ENCODE results near the gene HAGH. TPM values are rescaled to one million over a fixed set of nuclear protein-coding genes. Genes with fewer than 3 reads are reported as not detected.

HAGH gene
- total and polyA plus RNA-seq, 8 donors = 26.6 to 63.7 (median 37.4) TPM

- TF ChIP-seq, protein P1, sequence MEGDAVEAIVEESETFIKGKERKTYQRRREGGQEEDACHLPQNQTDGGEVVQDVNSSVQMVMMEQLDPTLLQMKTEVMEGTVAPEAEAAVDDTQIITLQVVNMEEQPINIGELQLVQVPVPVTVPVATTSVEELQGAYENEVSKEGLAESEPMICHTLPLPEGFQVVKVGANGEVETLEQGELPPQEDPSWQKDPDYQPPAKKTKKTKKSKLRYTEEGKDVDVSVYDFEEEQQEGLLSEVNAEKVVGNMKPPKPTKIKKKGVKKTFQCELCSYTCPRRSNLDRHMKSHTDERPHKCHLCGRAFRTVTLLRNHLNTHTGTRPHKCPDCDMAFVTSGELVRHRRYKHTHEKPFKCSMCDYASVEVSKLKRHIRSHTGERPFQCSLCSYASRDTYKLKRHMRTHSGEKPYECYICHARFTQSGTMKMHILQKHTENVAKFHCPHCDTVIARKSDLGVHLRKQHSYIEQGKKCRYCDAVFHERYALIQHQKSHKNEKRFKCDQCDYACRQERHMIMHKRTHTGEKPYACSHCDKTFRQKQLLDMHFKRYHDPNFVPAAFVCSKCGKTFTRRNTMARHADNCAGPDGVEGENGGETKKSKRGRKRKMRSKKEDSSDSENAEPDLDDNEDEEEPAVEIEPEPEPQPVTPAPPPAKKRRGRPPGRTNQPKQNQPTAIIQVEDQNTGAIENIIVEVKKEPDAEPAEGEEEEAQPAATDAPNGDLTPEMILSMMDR (IDR thresholded peaks at IDR 0.05) = no peak
- Histone ChIP-seq H3K27ac (no peak overlapping the region), H3K9me3 (no peaks in the 10 kb centered on the region), H3K27me3 (no peaks in the 10 kb centered on the region), H3K36me3 (peaks cover 0 to 25% (median 10%) of the 10 kb centered on the region in 3 donors), H3K4me1 (peaks cover 18 to 21% (median 20%) of the 10 kb centered on the region in 3 donors), H3K4me3 (no peak overlapping the region)
- DNase-seq (peak in 3 of 6 donors; percentile 11 to 39 (median 32)), FAIRE-seq (no peak), ATAC-seq (no peak)
- intact Hi-C loops (cut with DNase I) = no loop called here
- 92 to 95% methylated on average over 22 of the region's 22 CpGs for WGBS, 2 donors
These were observed 49.6 kb downstream of the HAGH start for GRCh38 chr16:1776991-1777374.

GRCh38 chr16:1776672-1776955 is 50.0 kb downstream of the HAGH start:
- FAIRE-seq (no peak), ATAC-seq (no peak), DNase-seq (no peak)
- intact Hi-C loops (cut with DNase I) = no loop called here
- Histone ChIP-seq H3K27ac (no peak overlapping the region), H3K27me3 (no peaks in the 10 kb centered on the region), H3K9me3 (no peaks in the 10 kb centered on the region), H3K4me1 (peaks cover 17 to 21% (median 20%) of the 10 kb centered on the region in 3 donors), H3K36me3 (peaks cover 0 to 25% (median 10%) of the 10 kb centered on the region in 3 donors), H3K4me3 (no peak overlapping the region)
- TF ChIP-seq, protein P1 (IDR thresholded peaks at IDR 0.05) = no peak
- WGBS, 2 donors = 85 to 87% methylated on average over 13 of the region's 13 CpGs

- intact Hi-C loops (cut with DNase I) = no loop called here
- DNase-seq (peak in 3 of 6 donors; percentile 28 to 79 (median 49)), ATAC-seq (no peak), FAIRE-seq (no peak)
- Histone ChIP-seq H3K27me3 (no peaks in the 10 kb centered on the region), H3K4me3 (no peak overlapping the region), H3K4me1 (peaks cover 11 to 19% (median 17%) of the 10 kb centered on the region in 3 donors), H3K36me3 (peaks cover 0 to 25% (median 10%) of the 10 kb centered on the region in 3 donors), H3K27ac (no peak overlapping the region), H3K9me3 (no peaks in the 10 kb centered on the region)
- TF ChIP-seq, protein P1 (IDR thresholded peaks at IDR 0.05) = no peak
- 82 to 84% methylated on average over 24 to 28 of the region's 28 CpGs for WGBS, 2 donors
These were observed 50.6 kb downstream of the HAGH start for GRCh38 chr16:1775846-1776671.

DNA sequence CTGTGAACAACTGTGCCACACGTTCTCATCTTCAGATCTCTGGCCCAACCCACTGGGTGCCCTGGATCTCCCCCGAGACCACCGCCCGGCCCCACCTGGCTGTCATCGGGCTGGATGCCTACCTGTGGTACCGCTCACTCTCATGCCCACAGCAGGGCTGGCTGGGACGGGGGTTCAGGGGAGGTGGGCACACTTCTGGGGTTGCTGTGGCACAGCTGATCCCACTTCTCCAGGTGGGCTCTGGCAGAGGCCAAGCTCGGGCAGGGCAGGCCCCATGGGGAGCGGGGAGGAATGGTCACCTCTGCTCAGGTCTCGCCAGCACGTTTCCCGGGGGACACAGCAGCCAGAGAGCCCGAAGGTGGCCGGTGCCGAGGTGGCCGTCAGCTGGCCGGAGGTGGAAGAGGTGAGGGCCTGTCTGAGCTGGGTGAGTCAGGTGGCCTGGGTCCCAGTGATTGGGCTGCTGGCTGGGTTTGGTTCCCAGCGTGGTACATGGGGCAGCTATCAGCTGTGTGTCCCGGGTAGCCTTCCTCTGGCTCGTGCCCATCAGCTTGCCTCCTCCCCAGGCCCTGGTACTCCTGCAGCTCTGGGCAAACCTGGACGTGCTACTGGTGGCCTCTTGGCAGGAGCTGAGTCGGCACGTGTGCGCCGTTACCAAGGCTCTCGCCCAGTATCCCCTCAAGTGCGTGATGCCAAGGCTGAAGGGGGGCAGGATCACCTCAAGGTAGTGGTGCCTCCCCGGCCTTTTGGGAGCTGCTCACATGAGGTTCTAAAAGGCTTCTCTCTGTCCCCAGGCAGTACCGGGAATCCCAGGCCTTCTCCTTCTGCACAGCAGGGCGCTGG is 51.4 kb downstream of the HAGH start:
- no peak overlapping the region for H3K4me3 ChIP-seq
- TF ChIP-seq, protein P1 (IDR thresholded peaks at IDR 0.05) = no peak
- WGBS, 2 donors = 83 to 89% methylated on average over 30 of the region's 30 CpGs
- FAIRE-seq = no peak
- no peak for ATAC-seq
- H3K4me1 ChIP-seq = peaks cover 9 to 11% (median 11%) of the 10 kb centered on the region in 3 donors
- H3K9me3 ChIP-seq = no peaks in the 10 kb centered on the region
- H3K27ac ChIP-seq = no peak overlapping the region
- DNase-seq = peak in 3 of 6 donors; percentile 43 to 86 (median 48)
- H3K27me3 ChIP-seq = no peaks in the 10 kb centered on the region
- H3K36me3 ChIP-seq = peaks cover 0 to 25% (median 10%) of the 10 kb centered on the region in 3 donors
- intact Hi-C loops (cut with DNase I) = no loop called here

All from pancreas (tissue), 10 donors.